ENCODE data around the gene DAB1.
"Not testable (repeated sequence)": the region's sequence is repeated elsewhere in the genome, so short reads cannot be mapped to it uniquely, and the experiment has no call there.

DAB1 gene

DNA sequence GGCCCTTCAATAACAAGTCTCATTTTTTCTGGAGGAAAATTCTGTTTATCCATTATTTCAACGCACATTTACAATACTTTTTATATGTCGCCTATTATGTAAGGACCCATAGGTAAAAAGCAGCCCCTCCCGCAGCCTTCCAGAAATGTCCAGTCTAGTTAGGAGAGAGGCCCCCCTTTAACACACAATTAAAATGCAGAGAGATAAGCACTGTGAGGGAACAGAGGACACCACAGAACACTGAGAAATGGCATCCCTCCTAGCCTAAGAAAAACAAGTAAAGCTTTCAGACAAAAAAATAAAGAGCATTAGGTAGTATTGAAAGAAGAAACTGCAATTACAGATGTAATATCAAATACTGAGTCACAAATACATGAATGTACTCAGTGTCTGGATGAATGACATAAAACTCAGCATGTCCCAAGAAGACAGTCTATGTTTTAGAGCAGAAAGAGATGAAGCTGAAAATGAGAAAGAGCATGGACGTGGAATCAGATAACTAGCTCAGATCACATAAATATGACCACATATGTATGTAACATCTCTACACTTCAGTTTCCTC is 62.9 kb downstream of the DAB1 start:
- no peak for DNase-seq (ENCODE audit: low spot score)

DNA sequence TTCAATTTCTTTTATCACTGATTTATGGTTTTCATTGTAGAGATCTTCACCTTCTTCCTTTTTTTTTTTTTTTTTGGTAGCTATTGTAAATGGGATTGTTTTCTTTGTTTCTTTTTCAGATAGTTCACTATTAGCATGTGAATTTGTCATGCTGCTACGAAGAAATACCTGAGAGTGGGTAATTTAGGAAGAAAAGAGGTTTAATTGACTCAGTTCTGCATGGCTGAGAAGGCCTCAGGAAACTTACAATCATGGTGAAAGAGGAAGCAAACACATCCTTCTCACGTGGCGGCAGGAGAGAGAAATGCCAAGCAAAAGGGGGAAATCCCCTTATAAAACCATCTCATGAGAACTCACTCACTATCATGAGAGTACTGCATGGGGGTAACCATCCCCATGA is 66.4 kb downstream of the DAB1 start:
- DNase-seq (ENCODE audit: low spot score): no peak

DNA sequence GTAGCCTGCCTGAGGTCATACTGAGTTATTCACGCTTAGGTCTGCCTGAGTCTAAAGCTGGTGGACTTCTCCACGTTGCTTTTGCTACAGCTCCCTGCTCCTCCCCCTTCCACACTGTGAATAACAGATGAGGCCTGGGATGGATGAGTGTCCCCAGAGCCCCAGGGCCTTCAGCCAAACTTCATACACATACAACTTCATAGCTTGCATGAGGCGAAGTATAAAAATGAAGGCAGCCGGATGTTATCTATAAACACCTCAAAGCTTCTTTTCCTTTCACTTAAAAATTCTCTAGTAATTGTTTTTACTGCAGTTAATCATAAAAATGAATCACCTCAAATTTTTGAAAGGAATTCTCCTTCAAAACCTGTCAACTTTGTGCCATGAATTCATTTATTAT is 70.2 kb downstream of the DAB1 start:
- DNase-seq (ENCODE audit: low spot score): no peak

DNA sequence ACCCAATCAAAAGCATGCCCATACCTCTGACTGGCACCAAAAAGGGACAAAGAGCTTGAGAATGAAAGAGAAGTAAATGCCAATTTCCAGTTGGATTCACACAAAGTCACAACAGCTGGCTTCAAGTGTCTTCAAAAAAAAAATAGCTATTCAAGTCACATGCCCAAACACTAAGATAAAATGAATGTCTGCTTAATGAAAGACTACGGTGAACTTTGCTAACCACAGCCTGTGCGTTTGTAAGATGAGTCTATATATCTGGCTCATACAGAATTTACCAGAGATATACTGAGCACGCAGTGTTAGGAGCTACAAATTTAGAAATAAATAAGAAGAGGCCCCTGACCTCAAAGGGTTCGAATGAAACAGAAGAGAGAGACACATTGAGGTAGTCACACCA is 73.2 kb downstream of the DAB1 start:
- DNase-seq (ENCODE audit: low spot score): no peak

DNA sequence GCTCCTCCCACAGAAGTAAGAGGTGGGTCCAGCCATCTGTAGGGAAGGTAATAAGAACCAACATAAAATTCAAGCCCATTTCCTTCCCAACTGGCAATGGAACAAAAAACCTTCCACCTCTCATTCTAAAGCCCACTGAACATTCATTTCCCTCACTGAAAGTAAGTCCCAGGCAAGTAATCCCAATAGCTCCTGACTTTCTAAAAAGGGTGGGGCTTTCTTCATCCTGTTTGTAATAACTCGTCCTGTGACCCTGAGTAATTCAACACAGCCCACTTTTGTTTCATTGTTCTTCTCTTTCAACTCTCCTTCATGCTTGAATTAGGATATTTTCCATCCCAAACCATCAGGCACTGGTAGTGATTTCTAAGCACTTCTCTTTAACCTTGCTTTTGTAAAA is 74.9 kb downstream of the DAB1 start:
- DNase-seq (ENCODE audit: low spot score): no peak

DNA sequence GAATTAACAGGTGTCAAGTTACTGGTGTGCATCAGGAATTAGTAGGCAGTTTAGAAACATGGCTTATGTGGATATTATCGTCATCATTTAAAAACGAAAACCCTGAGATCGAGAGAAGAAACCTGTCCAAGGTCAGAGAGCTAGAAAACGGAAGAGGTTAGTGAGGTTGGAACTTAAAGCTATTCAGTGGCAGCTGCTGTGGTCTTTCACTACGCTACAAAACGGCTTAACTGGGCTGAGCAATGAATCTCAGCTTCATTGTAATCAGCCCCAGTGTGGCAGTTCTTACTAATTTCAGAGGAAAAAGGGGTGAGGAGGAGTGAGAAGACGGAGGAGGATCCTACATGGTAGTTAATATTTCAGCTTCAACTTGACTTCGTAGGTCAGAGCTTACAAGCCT is 77.9 kb downstream of the DAB1 start:
- no peak for DNase-seq (ENCODE audit: low spot score)

DNA sequence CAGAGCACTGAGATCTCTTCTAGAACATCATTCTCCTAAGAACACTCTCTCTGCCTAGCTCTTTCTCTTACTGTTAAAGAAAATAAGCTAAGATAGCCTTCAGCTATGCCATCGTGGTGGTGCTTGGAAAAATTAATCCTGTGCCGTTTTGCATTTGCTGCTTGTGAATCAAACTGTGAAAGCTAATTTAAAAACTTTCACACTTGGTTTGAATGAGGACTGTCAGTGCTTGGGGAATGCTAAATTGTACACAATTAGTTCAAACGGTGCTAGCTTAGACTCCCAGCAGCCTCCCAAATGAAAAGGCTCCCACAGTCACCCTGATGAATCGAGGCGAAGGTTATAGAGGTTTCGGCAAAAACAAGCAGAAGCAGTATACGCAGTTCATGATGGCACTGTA is 79.6 kb downstream of the DAB1 start:
- no peak for DNase-seq (ENCODE audit: low spot score)

DNA sequence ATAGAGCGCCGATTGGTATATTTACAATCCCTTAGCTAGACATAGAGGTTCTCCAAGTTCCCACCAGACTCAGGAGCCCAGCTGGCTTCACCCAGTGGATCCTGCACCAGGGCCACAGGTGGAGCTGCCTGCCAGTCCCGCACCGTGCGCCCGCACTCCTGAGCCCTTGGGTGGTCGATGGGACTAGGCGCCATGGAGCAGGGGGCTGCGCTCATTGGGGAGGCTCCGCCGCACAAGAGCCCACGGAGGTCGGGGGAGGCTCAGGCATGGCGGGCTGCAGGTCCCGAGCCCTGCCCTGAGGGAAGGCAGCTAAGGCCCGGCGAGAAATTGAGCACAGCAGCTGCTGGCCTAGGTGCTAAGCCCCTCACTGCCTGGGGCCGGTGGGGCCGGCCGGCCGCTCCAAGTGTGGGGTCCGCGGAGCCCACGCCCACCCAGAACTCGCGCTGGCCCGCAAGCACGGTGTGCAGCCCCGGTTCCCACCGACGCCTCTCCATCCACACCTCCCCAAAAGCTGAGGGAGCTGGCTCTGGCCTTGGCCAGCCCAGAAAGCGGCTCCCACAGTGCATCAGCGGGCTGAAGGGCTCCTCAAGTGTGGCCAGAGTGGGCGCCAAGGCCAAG is 80.5 kb downstream of the DAB1 start:
- not testable (repeated sequence) for DNase-seq (ENCODE audit: low spot score)

DNA sequence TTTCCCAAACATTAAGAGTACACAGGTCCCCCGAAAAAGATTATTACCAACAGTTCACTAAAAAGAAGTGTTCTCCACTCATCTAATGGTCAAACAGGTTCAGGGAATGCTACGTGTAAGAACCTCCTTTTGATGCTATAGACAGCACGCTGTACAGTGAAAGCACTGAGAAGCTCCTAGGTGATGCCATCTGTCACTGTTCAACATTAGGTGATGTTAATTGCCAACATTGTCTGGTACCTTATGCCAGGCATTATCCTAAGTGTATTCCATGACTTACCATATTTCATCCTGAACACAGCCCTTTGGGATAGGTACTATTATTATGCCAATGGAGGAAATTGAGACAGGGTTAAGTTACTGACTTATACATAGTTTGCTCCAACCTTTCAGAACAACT is 82.1 kb downstream of the DAB1 start:
- no peak for DNase-seq (ENCODE audit: low spot score)

DNA sequence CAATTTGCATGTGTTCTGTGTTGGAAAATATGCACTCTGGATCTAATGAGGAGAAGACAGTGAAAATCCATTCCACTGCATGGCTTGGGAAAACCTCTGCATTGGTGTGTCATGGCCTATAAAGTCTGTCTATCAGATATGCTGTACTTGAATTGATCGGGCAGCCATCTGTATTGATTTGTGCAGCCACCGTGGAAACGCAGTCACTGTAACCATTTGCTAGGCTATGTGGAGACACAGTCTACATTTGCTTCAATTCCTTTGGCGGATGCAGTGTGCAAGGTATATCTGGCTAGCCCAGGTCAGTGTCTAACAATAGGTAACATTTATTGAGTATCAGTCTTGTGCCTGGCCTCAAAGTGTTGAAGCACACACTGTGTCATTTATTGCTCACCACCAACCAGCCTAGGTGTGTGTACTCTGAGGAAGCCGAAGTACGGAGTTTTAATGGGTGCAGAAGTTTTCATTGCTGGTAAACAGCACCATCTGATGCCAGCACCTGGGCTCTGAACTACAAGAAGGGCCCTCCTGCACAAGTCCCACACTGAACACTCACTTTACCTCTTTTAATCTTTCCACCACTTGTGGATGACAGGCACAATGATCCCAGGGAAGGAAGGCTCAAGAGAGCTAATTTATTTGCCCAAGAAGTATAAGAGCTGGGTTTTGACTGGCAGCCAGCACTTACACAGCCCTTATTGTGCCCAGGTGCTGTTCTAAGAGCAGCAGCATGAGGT is 83.4 kb downstream of the DAB1 start:
- DNase-seq (ENCODE audit: low spot score): no peak

DNA sequence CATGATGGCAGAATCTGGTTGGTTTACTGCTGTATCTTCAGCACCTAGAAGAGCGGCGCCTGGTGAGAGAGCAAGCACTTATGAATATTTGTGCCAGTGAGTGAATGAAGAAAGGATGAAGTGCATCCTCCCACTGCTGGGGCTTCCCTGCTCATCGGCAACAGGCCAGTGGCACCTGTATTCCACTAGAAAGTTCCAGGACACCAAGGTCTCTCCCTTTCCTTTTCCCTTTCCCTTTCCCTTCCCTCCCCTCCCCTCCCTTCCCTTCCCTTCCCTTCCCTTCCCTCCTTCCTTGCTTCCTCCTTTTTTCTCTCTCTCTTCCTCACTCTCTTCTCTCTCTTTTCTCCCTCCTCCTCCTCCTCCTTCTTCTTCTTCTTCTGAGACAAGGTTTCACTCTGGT is 86.2 kb downstream of the DAB1 start:
- DNase-seq (ENCODE audit: low spot score): no peak

DNA sequence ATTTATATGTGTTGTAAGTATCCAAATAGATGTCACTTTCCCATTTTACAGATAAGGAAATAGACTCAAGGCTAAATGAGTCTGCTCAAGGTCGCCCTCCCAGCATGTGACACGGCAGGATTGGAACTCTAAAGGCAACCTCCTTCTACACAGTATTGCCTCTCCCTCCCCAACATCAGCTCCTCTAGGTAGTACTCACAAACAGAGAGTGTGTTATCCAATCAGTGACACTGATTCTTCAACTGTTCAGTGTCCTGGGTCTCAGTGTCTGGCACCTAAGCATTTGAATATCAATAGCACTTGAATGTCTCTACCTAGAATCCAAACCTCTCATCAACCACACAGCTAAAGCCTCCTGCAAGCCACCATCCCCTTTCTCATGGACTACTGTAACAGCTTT is 87.1 kb downstream of the DAB1 start:
- DNase-seq (ENCODE audit: low spot score): no peak

DNA sequence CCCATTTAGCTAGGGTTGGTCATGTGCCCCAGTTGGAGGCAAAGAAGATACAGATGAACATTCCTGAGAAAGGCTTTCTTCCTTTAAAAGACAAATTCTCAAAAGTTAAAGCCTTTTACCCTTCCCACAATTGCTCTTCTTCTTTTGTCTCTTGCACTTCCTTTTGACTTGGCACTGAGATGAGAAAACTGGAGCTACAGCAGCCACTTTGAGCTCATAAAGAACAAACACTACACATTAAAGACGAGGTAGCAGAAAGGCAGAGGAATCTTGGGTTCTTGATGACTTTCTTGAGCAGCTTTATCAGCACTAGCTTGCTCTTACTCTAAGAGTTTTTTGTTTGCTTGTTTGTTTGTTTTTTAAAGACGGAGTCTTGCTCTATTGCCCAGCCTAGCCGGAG is 92.2 kb downstream of the DAB1 start:
- DNase-seq (ENCODE audit: low spot score): no peak

DNA sequence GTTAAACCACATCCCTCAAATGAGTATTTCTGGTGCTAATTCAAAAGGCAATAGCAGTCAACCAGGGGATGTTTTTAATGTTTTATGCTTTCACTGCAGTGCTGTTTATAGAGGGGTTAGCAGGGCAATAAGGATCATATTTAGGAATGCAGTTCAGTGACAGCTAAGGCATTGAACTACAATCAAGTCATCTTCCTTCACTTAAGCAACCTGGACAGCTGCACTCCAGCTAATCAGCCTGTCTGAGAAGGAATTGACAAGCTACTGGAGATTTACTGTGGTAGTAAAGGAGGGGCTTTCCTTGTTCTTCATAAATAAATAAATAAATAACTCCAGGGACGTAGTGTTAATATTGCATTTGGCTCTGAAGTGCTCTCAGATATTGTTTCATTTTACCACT is 93.9 kb downstream of the DAB1 start:
- no peak for DNase-seq (ENCODE audit: low spot score)

DNA sequence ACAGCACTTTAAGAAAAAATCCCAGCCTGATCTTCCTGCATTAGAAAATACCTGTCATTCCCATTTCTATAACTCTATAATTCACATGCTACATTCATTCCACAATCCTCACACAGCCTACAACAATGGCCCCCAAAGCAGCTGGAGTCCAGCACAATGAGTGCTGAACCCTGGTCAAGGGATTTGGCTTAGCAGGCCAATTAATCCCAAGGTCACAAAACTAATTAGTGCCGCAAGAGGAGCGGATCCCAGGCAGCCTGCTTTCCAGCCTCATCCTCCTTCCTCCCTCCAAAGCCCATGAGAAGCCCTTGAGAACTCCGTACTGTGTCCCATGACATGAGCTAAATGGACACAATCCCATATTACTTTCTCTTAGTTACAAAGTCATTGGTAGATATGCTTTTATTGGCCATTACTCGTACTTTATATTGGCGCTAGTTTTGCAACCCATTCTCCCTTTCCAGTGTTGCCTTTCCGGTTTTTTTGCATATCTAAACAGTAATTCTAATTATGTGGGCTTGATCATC is 94.8 kb downstream of the DAB1 start:
- no peak for DNase-seq (ENCODE audit: low spot score)

DNA sequence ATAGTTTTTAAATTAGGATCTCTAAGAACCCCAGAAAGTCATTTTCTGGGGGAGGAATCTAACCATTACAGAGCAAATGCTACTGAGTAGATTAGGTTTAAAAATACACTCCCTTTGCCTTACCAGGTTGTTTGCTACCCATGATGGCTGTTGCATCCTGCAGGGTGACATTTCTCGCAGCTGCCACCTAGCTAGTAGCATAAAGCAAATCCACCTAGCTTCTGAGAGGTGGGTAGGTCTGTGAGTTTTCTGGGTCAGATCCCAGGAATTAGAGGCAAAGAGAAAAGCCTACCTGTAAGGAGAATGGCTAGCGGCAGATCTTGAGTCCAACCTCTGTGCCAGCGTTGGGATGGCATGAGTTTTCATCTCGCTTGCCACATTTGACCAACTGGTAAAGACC is 95.9 kb downstream of the DAB1 start:
- no peak for DNase-seq (ENCODE audit: low spot score)

DNA sequence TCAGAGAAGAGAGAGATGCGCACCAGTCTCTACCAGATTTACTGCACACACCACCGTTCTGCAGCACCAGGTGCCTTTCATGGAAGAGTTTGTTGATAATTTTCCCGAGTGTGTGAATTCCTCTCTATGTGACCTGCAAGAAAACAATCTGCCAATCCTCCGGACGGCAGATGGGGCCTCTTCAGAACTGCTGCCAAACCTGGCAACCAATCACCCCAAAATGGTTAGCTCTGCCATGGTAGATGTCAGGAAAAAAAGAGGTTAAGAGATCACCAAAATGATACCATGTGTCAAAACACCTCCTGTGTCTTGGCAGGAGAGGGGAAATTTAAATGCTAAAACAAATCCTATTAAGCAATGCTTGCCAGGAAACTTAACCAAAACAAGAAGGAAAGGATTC is 96.5 kb downstream of the DAB1 start:
- DNase-seq (ENCODE audit: low spot score): no peak

DNA sequence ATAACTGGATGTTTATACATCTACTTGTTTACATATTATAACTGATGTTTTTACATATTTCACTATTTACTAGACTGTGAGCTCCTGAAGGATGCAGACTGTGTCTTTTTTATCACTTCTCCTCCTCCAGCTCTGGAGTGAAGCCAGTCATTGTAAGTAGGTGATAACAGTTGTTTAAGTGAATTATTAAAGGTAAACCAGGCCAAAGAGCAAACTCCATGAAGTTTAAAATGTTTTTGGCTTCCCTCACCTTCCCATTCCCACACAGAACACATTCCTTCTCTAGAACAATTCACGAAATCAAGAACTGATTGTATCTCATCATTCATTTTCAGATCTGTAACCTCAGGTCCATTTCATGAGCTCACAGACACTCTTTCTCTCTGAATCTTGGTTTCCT is 98.3 kb downstream of the DAB1 start:
- DNase-seq (ENCODE audit: low spot score): no peak

DNA sequence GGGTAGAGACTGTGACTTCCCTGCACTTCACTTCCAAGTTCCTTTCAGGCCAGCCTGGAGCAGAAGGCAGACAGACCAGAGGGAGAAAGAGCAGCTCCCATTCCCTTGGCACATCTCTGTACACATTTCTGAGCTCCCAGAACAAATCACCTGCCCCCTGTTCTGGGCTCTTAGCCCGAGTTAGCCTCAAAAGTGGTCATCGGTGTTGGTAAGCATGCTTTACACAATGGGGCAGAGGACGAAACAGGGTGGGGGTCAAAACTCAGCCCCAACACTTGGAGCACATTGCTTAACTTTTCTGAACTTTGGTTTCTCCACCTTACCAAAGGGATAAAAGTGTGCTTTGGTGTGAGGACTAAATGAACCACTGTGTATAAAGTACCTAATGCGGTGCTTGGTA is 98.7 kb downstream of the DAB1 start:
- DNase-seq (ENCODE audit: low spot score): no peak

DNA sequence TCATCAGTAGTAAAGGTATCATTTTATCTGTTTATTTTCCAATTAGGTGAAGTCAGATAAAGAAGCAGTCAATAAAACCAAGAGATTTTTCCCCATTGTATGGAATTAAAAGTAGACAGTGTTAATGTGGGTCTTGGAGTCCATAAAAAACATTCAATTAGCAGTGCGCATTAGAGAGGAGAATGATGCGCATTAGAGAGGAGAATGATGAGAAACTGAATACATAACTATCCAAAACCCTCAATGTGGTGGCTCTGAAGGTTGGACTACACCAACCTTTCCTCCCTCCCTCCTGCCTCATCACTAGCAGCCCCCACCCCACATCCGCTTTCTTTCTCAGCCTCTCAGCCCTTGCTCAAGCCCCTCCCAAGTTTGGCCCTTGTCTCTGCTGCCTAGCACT is 99.5 kb downstream of the DAB1 start:
- no peak for DNase-seq (ENCODE audit: low spot score)

DNA sequence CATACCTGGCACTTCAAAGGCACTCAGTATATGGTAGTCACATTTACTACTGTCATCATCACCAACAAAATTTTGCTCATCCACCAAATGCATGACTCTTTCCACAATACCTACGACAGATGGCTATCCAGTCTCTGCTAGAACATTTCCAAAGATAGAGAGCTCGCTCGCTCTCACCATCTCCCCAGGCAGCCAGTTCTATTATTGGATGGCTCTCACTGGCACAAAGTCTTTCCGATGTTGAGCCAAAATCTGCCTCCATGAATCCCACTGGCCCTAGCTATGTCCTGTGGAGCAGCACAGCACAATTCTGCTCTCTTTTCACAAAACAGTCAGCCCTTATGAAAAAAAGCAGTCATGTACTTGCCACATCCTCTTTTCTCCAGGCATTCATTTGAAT is 102.1 kb downstream of the DAB1 start:
- no peak for DNase-seq (ENCODE audit: low spot score)

DNA sequence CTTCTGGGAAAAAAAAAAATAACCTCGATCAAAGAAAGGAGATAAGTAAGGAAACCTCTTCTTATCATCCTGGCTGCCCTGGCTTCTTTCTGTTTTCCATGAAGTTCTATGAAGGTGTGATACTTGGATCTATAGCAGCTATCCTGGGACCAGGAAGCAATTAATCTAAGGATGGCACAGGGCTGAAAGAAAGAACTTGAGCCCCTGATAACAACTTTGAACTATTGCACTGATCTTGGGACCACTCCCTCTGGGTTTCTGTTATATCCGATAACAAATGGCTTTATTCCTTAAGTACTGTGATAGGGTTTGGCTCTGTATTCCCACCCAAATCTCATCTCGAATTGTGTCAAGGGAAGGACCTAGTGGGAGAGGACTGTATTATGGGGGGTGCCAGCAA is 104.1 kb downstream of the DAB1 start:
- no peak for DNase-seq (ENCODE audit: low spot score)

DNA sequence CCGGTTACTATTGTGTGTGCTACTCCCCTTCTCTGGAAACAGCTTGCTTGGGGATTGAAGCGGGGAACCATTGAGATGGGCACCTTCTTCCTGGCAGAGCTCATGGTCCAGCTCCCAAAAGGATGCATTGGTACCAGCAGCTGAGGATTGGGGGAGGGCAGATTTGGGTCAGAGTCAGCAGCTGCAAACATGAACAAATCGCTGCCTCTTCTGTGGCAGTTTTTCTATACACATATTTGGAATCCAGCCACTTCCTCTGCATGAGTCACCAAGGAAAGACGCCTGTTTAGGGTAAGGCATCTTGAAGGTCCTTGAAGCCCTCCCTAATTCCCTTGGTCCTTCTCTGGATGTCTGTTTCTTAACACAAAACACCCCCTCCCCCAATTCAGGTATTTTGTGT is 104.7 kb downstream of the DAB1 start:
- DNase-seq (ENCODE audit: low spot score): peak; percentile 27

DNA sequence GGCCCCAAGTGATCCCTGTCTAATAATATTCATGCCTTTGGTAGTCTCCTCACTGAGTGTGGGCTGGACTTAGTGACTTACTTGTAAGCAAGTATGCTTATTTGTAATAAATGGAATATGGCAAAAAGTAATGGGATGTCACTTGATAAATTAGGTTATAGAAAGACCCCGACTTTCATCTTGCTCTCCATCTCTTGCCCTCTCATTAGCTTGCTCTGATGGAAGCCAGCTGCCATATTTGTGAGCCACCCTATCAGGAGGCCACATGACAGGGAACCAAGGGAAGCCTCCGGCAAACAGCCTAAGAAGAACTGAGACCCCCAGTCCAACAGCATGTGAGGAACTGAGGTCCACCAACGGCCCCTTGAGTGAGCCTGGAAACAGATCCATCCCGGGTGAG is 107.0 kb downstream of the DAB1 start:
- no peak for DNase-seq (ENCODE audit: low spot score)

All from RKO (cell line).